HG03280 (cell line): ENCODE measurements around the gene CMC2.
A peak's percentile ranks its signal among the peaks of the same experiment; 100 is the strongest.

Experiments
- ATAC-seq: cut with Tn5 transposase; IDR thresholded peaks from one replicate; pipeline ENCODE4 v1.9.1; 2021; ENCODE audit warnings: mild to moderate bottlenecking, moderate library complexity; ENCODE audit not compliant: unreplicated experiment

CMC2 gene

DNA sequence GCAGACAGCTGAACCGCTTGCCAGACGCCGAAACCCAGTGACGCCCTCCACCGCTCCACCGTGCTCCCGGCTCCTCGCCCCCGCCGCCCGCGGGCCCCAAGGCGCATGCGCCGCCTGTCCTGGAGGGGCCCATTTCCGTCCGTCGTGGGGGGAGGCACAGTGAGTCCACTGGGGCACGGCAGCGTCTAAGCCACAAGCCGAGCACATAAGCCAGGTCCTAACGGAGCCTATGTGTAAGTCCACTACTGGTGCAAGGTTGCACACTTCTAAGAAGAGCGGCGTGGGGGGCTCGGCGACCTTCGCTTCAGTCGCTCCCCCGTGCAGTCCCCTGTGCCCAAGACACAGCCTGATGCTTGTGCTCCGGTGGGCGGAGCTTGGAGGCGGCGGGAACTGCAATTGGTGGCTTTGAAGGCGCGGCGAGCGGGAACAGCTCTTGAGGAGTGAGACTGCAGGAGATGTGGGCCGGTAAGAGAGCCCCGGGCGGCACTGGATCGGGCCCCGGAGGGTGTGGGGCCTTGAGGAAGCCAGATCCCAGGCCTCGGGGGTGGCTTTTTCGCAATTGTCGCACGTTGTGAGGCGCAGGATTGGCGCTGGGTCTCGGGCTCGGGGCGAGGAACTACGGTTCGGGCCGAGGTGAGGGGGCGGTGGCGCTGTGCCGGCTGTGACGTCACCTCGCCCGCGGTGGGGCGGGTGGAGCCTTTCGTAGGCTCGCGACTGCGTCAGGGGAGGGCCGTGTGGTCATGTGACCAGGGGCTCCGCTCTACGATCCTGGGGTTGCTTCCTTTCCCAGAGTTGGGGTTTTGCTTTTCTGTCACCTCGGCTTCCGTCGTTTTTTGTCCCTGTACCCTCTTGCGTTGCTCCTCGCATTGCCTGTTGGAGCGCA, at the start of gene CMC2, which contains the start of gene CENPN:
Gene CMC2 (minus strand): TSS at position 73 of the 883 bp plus-strand sequence. CDS start 9,491 bp downstream, outside the sequence.
Gene CENPN (plus strand): TSS at position 402 of the 883 bp plus-strand sequence. CDS start 4,726 bp downstream, outside the sequence.
- peak; percentile 80 for ATAC-seq

DNA sequence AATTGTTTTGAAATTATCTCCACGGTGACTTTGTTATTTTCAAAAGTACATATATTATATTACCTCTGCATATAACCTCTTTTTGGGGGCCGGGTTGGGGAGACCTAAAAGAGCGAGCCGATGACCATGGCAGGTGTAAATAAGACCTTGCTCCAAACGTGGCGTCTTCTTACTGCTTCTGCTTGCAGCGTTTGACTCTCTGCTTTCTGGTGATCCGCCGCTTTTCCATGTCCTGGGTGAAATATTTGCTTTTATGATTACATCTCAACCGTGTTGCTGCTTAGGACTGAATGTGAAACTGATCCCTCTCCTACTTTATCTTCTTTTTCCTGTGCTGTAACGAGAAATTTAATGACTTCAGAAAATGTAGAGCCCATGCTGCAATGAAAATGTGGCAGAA, 47.1 kb upstream of the CMC2 start:
- no peak for ATAC-seq

DNA sequence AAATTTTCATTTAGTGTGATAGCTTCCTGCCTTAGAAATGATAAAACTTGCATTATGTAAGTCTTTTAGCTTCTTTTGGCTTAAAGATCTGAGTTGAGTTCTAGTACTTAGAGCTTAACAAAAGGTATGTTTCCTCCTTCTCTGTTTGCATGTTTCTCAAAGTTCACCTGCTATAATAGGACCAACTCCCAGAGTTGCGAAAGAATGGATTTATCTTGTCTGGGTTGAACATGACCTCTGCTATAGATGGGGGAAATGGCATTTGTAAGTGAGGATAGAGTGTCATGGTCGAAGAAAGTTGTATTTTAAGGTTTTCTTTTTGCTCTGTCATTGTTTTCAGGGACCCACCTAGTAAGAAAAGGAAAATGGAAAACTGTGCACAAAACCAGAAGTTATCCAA, 36.1 kb upstream of the CMC2 start:
- ATAC-seq, result no peak

DNA sequence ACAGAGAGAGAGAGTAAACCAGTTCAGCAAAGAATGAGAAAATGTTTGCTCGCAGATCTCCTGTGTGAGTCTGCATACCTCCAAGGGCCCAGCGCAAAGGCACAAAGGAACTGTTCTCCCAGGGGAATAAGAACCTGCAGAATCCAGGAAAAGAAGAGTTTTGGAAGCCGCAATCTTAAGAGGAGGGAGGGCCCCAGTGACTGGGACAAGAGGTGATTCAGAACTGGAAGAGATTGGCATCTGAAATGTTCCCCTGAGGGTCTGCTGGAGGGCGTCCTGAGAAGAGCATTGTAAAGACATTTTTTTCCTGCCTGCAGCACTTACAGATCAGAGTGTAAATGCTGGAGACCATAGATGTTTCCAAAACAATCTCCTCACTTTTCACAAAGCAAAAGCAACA, 35.0 kb upstream of the CMC2 start:
- no peak for ATAC-seq

DNA sequence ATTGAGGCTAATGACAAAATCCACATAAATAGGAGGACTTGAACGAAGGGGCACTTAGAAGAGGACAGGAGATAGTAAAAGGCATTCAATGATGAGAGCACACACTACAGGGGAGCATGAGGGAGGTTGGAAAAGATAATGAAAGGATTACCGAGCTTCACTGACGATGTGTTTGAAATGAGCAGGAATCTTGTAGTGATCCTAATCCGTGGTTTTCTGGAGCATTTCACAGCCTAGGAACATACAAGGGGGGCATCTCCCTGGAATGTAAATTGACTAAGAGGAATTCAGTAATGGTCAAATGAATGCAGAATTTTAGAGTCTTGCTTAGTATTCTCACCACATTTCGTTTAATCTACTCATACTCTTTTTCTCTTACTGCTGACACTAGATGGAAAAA, 34.2 kb upstream of the CMC2 start:
- no peak for ATAC-seq

DNA sequence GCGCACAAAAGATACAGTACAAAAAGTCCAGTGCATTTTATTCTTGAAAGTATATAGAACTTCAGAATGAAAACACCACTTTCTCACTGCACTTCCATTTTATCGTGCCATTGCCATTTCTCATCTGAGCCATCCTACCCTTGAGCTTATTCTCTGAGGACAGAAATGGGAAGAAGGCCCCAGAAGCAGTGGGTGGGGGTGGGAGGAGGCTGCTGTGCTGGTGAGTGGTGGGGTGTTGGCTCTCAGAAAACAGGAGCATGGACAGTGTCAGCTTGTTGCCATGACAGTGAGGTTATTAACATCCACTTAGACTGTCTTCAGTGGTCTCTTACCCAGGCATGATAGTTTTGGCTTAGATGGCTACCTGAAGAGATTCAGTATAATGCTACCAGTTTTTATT, 33.4 kb upstream of the CMC2 start:
- ATAC-seq, result no peak

DNA sequence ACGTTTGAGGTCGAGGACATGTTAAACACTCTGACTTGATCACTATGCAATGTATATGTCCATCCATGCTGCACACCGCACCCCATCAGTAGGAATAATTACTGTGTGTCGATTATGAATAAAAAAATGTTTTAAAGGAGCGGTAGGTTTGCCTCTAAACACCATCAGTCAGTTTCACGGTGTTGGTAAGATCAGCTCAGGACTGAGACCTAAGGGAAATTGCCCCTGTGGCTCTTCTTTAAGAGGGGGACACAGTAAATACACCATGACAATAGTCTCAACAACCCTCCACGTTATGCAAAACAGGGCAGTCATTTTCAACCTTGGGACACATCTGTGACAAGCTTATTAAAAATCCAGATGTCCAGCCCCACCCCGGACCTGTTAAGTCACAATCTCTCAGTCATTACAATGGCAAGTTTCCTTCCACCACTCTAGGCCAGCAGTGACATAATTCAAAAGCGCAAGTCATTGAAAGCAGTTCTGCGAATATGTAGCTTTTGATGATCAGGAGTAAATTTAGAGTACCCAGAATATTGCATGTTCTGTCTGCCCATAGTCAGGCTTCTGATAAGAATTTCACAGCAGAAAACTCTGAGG, 30.2 kb upstream of the CMC2 start:
- ATAC-seq, result no peak

DNA sequence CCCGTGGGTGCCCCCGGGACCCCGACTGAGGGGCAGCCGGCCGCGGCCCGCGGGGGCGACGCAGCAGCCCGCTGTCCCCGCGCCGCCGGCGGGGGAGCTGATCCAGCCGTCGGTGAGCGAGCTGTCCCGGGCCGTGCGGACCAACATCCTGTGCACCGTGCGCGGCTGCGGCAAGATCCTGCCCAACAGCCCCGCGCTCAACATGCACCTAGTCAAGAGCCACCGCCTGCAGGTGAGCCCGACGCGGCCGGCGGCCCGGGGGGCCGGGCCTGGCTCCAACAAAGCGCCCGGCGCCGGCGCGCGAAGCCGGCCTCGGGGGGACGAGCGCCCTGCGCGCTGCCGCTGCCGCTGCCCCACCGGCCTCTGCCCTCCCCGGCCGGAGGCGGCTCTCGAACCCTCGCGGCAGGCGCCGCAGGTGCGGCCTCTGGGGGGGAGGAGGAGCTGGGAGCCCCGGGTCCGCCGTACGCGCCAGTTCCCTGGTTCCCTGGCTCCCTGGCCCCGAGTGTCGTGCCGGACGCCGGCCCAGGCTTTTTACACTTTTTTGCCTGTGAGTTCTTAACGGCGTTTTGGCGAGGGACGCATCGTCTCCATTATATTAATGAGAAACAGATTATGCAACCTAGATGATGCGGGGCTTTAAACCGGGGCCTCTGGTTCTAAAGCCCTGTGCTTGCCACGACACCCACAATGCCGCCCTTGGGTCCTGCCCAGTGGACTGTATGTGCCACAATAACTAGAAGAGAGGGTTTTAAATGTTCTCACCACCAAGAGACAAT, 29.5 kb upstream of the CMC2 start:
- ATAC-seq, result peak; percentile 53

DNA sequence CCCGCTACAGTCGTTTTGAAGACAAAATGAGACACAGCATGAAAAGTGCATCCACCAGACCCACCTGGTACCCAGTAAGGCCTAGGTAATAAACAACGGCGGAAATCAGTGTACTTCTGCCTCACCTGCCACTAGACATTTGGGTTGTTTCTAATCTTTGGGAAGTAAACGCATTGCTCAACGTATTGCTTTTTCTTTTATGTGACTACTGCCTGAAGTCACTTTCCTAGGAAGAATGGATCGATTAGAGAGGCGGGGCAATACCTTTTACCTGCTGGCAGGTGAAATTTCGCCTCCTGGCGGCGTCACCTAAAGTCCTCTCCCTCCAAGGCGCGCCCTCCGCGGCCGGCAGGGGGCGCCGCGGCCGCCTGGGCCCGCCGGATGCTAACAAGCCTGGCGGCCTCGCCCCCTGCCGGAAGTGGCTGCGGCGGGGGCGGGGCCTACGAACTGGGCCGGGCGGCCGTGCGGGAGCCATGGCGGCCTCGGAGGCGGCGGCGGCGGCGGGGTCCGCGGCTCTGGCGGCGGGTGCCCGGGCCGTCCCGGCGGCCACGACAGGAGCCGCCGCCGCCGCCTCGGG, 28.8 kb upstream of the CMC2 start, which contains the start of gene ATMIN:
Gene ATMIN (plus strand): TSS at position 445 of the 577 bp plus-strand sequence. CDS start 29 bp downstream, at position 474.
- ATAC-seq, result peak; percentile 93

DNA sequence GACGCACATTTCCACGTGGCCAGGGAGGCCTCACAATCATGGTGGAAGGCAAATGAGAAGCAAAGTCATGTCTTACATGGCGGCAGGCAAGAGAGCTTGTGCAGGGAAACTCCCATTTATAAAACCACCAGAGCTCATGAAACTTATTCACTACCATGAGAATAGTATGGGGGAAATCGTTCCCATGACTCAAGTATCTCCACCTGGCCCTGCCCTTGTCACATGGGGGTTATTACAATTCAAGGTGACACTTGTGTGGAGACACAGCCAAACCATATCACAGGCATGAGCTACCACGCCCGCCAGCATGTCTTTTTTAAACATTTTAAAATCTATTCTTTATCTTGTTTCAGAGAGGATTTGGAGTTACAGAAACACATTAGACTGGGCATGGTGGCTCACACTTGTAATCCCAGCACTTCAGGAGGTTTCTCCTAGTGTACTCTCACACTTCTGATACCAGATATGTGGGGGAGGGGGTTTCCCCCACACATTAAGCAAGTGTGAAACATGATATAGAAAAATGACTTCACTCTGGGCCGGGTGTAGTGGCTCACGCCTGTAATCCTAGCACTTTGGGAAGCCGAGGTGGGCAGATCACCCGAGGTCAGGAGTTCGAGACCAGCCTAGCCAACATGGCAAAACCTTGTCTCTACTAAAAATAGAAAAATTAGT, 23.4 kb upstream of the CMC2 start:
- ATAC-seq, result no peak

DNA sequence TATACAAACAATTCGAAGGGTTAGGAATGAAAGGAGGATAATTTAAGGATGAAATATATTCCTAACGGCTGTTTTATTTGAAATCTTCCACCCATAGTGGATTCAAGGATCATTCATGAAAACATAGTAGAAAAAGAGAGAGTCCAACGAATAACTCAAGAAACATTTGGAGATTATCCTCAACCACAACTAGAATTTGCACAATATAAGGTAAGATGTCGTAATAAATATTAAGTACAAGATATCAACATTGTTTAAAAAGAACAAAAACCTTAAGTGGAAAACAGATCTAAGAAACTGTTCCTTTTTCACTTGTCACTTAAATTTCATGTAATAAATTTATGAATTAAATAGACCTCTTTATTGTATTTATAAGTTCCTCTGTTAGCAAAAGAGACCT, 19.7 kb upstream of the CMC2 start:
- no peak for ATAC-seq

DNA sequence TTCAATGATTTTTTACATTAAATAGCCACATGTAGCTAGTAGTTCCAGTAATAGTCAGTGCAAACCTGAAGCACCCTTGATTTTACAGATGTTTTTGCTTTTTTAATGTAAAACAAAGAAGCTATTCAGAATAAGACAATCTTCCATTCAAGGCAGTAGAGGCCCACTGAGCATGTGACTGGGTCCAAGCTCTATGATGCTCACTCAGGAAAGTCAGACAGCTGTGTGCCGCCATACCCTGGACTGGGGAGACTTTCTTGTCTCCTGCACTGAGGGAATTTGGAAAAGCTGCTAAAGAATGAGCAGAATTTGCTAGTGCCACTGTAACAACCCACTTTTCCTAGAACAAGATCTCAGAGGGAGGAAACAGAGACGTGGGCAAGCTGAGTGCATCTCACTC, 11.8 kb upstream of the CMC2 start:
- ATAC-seq, result no peak

DNA sequence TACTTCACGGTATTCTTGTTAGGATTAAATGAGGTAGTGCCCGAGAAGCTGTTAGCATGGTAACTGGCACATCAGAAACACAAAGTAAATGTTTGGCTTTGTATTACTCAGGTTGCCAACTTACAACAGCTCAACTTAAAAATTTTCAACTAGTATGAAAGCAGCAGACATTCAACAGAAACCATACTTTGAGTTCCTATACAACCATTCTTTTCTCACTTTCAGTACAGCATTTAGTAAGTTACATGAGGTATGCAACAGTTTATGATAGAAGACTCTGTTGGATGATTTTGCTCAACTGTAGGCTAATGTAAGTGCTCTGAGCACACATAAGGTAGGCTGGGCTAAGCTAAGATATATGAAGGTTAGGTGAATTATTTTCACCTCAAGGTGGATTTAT, 8.0 kb upstream of the CMC2 start:
- peak; percentile 52 for ATAC-seq

DNA sequence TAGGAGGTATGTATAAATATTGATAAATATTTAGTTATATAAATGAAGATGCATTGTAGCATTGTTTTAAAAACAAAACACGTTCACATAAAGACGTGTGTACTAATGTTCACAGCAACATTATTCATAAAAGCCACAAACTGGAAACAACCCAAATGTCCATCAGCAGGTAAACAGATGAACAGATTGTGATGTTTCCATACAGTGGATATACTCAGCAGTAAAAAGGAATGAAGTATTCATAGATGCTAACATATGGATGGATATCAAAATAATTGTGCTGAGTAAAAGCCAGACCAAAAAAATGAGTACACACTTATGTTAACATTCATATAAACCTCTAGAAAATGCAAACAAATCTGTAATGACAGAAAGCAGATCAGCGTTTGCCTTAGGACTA, 6.3 kb upstream of the CMC2 start:
- ATAC-seq, result no peak

DNA sequence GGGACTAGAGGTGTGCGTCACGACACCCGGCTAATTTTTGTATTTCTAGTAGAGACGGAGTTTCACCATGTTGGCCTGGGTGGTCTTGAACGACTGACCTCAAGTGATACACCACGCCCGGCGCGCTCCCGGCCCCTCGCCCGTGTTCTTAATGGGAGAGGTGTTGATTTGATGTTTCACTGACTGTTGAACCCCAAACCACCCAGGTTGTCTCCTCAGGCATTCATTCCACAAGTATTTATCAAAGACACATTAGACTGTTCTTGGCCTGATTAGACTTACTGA, 1.8 kb upstream of the CMC2 start:
- ATAC-seq, result no peak

DNA sequence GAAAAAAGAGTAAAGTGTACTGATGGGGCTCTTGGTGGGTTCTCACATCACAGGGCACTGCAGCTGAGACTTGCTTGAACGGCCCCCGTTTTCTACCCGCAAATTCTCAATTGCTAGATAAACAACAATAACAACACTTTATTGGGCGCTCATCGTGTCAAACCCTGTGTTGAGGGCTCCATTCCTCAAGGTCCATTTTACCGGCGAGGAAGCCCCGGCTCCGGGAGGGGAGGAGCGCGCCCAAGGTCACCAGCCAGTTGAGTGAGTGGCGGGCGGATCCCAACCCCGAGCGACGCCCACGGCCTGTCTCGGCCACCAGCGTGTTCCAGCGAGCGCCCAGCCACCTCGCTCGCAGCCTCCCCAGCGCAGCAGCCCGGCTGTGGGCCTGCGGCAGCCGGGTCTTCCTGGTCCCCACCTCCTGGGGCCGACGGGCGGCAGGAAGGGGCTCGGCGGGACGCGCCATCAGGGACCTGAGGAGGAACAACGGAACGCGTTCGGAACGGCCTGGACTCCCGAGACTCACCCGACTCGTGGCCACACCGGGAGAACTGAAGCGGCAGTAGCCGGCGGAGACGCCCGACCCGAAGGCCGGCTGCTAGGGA, 373 bp downstream of the CMC2 start:
- ATAC-seq, result peak; percentile 33

DNA sequence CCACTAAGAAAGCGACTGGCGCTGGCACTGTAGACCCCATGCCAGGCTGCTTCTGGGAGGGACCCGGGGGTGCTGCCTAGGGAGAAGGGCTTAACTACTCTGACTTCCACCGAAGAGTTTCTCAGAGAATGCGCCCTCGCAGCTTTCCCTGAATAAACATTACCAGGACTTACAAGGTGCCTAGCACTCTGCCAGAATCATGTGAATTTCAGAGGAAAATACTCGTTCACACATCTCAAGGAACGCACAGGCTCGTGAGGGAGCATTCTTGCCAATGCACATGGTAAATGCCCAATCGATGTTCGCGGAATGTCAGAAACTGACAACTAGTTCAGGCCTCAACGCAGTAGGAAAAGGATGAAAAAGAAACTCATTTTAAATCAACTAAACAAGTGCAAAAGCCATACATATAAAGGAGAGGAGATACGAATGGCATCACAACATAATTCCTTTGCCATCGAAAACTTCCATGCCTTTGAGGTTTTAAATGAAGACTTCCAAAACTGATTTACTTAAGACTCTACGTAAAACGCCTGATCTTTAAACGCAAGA, 999 bp downstream of the CMC2 start:
- ATAC-seq, result no peak

DNA sequence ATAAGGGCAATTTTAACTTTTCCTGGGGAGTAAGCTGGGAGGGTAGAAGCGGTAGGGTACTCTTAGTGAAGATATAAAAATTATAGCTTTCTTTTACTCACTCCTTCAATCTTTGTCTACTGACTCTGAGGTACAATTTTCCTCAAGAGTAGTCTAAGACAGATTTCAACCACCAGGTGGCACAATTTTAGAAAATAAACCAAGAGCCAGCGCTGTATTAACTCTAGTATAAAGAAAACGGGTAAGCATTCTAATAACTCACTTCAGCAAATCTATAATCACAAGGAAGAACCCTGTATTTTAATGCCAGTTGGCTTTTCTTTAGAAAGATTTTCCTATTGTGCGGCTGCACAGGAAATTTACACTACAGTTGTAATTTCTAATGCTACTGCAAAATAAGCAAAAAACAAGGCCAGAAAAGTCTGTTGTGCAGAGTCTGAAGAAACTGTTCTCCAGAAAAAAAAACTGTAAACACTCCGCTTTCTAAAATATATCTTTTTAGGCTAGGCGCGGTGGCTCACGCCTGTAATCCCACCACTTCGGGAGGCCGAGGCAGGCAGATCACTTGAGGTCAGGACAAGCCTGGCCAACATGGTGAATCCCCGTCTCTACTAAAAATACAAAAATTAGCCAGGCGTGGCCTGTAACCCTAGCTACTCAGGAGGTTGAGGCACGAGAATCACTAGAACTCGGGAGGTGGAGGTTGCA, 1.9 kb downstream of the CMC2 start:
- ATAC-seq, result no peak
